Mucosa of gallbladder (tissue), 1 donor: ENCODE results near the gene MC4R. TPM values are rescaled to one million over a fixed set of nuclear protein-coding genes. Genes with fewer than 3 reads are reported as not detected.

Source experiments
- DNase-seq: peaks from one replicate; pipeline ENCODE4 v3.0.0-alpha.2; 2020; ENCODE audit warnings: low spot score
- total RNA-seq: library from RNA; stranded (reverse); gene quantifications from one replicate; pipeline ENCODE4 v1.2.1, GENCODE V29; 2021
- donor health status: DM: no; HTN: no; CAD: no.

The MC4R gene
- total RNA-seq, 1 donor from 2014 or later: not detected

DNA sequence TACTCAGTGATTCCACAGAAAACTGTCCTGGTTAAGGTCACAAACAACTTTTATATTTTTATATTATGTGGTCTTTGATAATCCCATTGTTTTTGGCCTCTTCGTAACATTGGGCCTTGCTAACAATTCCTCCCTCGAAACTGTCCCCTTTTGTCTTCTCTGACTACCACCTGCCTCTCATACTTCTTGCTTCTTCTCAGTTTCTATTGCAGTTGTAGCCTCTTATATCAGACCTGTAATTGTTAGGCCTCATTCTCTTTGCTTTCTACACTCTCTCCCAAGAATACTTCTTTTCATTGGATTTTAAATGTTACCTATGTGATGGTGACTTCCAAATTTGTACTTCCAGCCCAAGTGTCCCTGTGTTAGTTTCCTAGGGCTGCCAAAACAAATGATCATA is 44.7 kb downstream of the MC4R start:
- no peak for DNase-seq

DNA sequence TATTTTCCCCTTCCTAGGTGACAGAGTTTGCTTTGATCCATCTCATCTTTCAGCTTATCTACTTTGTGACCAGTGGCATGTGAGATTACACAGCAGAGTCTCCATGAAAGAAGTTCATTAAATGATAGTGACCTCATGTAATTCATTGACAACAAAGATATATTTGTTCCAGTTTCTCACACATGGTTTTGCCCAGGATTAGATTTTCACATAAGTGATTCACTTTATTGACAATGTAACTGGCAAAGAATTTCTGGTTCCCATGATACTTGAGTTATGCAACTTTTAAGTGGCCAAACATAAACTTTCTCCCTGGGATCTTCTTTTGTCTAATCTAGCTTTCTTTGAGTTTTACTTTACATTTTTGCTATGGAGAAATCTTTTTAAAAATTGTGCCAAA is 50.0 kb downstream of the MC4R start:
- no peak for DNase-seq
